ENCODE measurements around the gene DCANP1. TPM values are rescaled to one million over a fixed set of nuclear protein-coding genes. Genes with fewer than 3 reads are reported as not detected.

DCANP1 gene
- total RNA-seq, 6 experiments from 2014 or later, result not detected

DNA sequence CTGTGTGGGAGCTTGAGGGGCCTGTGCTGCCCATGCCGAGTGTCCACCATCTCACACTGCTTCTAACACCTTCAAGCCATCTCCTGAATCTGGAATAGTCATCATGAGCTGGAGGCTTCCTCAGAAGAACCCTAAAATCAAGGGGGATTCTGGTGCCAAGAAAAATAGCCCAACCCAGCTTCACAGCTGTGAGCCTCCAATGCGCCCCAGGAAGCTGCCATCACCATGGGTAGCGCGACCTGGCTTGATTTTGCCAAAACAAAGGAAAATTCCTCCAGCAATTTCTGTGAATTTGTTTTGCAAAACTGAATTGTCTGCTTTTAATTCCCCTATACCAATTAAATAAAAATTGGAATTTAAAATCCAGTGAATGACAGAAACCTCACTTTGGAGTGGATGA is 11.2 kb upstream of the DCANP1 start:
- H3K27ac Mint-ChIP-seq, result no peak overlapping the region
- H3K4me3 Mint-ChIP-seq, result no peak overlapping the region
- no peaks in the 10 kb centered on the region for H3K36me3 Mint-ChIP-seq (ENCODE audit: low read depth)
- TF ChIP-seq, protein P1, sequence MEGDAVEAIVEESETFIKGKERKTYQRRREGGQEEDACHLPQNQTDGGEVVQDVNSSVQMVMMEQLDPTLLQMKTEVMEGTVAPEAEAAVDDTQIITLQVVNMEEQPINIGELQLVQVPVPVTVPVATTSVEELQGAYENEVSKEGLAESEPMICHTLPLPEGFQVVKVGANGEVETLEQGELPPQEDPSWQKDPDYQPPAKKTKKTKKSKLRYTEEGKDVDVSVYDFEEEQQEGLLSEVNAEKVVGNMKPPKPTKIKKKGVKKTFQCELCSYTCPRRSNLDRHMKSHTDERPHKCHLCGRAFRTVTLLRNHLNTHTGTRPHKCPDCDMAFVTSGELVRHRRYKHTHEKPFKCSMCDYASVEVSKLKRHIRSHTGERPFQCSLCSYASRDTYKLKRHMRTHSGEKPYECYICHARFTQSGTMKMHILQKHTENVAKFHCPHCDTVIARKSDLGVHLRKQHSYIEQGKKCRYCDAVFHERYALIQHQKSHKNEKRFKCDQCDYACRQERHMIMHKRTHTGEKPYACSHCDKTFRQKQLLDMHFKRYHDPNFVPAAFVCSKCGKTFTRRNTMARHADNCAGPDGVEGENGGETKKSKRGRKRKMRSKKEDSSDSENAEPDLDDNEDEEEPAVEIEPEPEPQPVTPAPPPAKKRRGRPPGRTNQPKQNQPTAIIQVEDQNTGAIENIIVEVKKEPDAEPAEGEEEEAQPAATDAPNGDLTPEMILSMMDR (IDR thresholded peaks at IDR 0.05), result no peak
- peaks cover 9% of the 10 kb centered on the region for H3K27me3 Mint-ChIP-seq (ENCODE audit: insufficient read depth)
- no peak for DNase-seq
- no peaks in the 10 kb centered on the region for H3K9me3 Mint-ChIP-seq
- H3K4me1 Mint-ChIP-seq (ENCODE audit: low read depth), result peaks cover 38% of the 10 kb centered on the region

DNA sequence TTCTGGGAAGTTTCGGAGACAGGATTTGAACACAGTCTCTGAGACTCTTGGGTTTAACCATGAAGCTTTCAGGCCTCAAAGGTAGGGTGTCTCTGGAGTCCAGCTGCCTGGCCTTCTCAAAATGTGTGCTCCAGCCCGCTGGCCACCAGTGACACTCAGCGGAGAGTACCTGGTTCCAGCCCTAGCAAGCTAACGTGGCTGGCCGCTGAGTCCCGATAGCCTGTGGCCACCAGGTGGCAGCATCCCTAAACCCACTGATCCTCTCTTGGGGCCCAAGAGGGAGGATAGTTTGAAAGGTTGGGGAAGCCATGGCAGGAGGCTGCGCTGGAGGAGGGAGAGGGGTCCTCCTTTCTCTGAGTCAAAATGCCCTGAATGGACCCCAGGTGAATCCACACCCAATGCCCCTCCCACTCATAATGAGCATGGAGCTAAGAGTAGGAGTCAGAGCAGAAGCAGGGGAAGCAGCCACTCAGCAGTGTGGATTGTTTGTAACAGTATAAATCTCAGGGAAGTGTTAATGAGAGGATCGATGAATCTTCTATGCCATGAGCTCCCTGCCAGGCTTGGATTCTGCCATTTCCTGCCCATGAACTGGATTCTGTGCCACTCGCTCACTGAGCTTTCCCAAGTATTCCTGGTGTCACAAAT is 10.4 kb upstream of the DCANP1 start:
- Mint-ChIP-seq H3K27me3 (ENCODE audit: insufficient read depth) (peaks cover 10% of the 10 kb centered on the region), H3K4me1 (ENCODE audit: low read depth) (peaks cover 38% of the 10 kb centered on the region), H3K27ac (no peak overlapping the region), H3K36me3 (ENCODE audit: low read depth) (no peaks in the 10 kb centered on the region), H3K4me3 (no peak overlapping the region), H3K9me3 (no peaks in the 10 kb centered on the region)
- TF ChIP-seq, protein P1 (IDR thresholded peaks at IDR 0.05), result peak; percentile 89
- DNase-seq, result no peak

DNA sequence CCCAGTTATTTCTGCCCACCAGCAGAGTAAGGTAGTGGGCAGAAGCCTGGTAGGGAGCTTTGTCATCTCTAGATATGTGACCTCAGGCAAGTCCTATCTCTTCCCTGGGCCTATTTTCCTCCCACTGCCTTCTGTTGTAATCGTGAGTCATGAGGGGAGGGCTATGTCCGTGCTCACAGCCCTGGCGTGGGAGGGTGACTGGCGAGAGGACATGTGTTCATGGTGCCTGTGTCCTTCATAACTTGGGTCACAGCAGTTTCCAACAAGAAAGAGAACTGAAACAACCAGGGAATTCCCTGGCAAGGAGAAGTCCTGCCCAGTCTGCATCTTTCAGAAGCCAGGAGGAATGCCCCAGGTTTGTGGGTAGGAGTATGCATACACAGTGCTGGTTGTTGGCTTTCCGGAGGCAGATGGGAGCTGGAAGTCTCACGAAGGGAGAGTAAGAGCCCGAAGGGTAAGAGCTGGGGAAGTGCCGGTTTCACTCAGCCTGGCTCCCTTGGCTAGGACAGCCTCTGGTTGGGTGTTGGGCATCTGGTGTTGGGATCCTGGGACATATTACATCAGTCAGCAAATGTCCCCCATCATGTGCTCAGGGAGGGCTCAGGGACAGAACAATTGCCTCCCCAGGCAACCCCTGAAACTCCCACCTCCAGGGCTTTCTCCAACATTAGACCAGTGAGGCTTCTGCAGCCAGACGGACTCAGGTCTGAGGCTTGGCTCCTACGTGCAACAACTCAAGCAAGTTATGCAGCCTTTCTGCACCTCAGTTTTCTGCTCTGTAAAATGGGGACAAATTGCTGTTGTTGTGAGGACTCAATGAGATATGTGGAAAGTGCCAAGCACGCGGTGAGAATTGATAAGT is 9.3 kb upstream of the DCANP1 start:
- peak; percentile 84 for DNase-seq
- Mint-ChIP-seq H3K36me3 (ENCODE audit: low read depth) (no peaks in the 10 kb centered on the region), H3K27me3 (ENCODE audit: insufficient read depth) (peaks cover 13% of the 10 kb centered on the region; the same call in 1 of the 2 replicates), H3K27ac (peak overlapping the region; percentile 79), H3K9me3 (no peaks in the 10 kb centered on the region), H3K4me3 (peak overlapping the region; percentile 60; the same call in 1 of the 2 replicates), H3K4me1 (ENCODE audit: low read depth) (peaks cover 38% of the 10 kb centered on the region)
- TF ChIP-seq, protein P1 (IDR thresholded peaks at IDR 0.05), result no peak

DNA sequence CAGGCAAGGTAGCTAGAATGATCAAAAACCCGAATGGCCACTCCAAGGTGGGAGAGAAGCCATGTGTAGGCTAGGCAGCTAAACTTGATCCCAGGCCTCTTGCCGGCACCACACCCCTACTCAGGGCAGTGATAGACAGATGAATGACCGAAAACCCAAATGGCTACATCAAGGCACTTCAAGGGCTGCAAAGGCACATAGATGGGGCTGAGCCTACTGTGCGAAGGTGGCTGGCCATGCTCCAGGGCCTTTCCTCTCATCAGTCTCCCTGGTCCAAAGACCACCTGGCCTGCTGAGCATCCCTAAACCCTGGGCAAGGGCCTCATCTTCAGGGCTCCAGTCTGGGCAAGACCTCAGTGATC is 8.7 kb upstream of the DCANP1 start:
- Mint-ChIP-seq H3K27ac (no peak overlapping the region), H3K36me3 (ENCODE audit: low read depth) (no peaks in the 10 kb centered on the region), H3K4me3 (0 out of 2 replicates have a peak overlapping the region, but pooled peaks have one; percentile 60), H3K4me1 (ENCODE audit: low read depth) (peaks cover 38% of the 10 kb centered on the region), H3K9me3 (no peaks in the 10 kb centered on the region), H3K27me3 (ENCODE audit: insufficient read depth) (peaks cover 13% of the 10 kb centered on the region)
- TF ChIP-seq, protein P1 (IDR thresholded peaks at IDR 0.05), result no peak
- no peak for DNase-seq

DNA sequence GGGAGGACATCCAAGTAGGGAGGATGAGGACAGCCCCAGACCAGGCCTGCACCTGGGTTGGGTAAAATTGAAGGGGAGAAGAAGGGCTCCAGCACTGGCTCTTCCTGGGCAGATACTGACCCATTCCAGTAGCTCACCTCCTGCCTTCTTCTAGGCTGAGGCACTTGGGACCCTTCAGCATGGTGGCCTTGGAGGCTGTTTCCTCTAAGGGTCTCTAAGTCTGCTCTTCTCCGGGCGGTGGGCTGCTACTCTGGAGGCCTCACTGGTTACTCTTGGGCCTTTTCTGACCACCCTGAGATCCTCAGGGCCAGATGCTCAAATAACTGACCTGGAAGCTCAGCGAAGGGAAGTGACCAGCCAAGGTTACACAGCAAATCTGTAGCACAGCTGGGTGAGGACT is 7.8 kb upstream of the DCANP1 start:
- H3K27me3 Mint-ChIP-seq (ENCODE audit: insufficient read depth), result peaks cover 11% of the 10 kb centered on the region
- H3K9me3 Mint-ChIP-seq, result no peaks in the 10 kb centered on the region
- peaks cover 38% of the 10 kb centered on the region for H3K4me1 Mint-ChIP-seq (ENCODE audit: low read depth)
- no peaks in the 10 kb centered on the region for H3K36me3 Mint-ChIP-seq (ENCODE audit: low read depth)
- no peak overlapping the region for H3K27ac Mint-ChIP-seq
- H3K4me3 Mint-ChIP-seq, result no peak overlapping the region
- TF ChIP-seq, protein P1 (IDR thresholded peaks at IDR 0.05), result no peak
- DNase-seq, result no peak

Data from HFFc6 (cell line).